IPS-18c (cell line): ENCODE results near the gene SMIM10L1.
A peak's percentile ranks its signal among the peaks of the same experiment; 100 is the strongest.

Experiments
- H3K4me3 ChIP-seq: 2 replicates; pipeline ENCODE4 v1.7.0; 2013; ENCODE audit warnings: low read depth, mild to moderate bottlenecking, low read length, moderate library complexity; ENCODE audit not compliant: insufficient read depth
- H3K9me3 ChIP-seq: one replicate; pipeline ENCODE4 v1.6.1; 2013; ENCODE audit warnings: mild to moderate bottlenecking, low read length, moderate library complexity; ENCODE audit not compliant: control insufficient read depth, insufficient read depth

The SMIM10L1 gene

GRCh38 chr12:11171145-11171968 lies at the start of gene SMIM10L1:
TSS of gene SMIM10L1 (plus strand) at chr12:11171194. CDS start at chr12:11171357, 163 bp downstream.
- H3K4me3 ChIP-seq: peak within 1 kb of the TSS; percentile 99
- no peaks in the 10 kb centered on the region for H3K9me3 ChIP-seq

- H3K4me3 ChIP-seq: no peak overlapping the region
Observed at GRCh38 chr12:11130382-11130781, 40.6 kb upstream of the SMIM10L1 start.

GRCh38 chr12:11130999-11131398 lies 40.0 kb upstream of the SMIM10L1 start:
- no peaks in the 10 kb centered on the region for H3K9me3 ChIP-seq
- no peak overlapping the region for H3K4me3 ChIP-seq

More at GRCh38 chr12:11130382-11130781, 40.6 kb upstream of the SMIM10L1 start:
- no peaks in the 10 kb centered on the region for H3K9me3 ChIP-seq

- no peaks in the 10 kb centered on the region for H3K9me3 ChIP-seq
- H3K4me3 ChIP-seq: no peak overlapping the region
Observed at GRCh38 chr12:11133162-11133561, 37.8 kb upstream of the SMIM10L1 start.

GRCh38 chr12:11133816-11134215 lies 37.2 kb upstream of the SMIM10L1 start:
- H3K9me3 ChIP-seq: no peaks in the 10 kb centered on the region
- H3K4me3 ChIP-seq: no peak overlapping the region

GRCh38 chr12:11134305-11134704 lies 36.7 kb upstream of the SMIM10L1 start, which contains the start of gene TAS2R30:
TSS of gene TAS2R30 (minus strand) at chr12:11134644. CDS start at chr12:11134244, 400 bp downstream.
- Histone ChIP-seq H3K4me3 (no peak within 1 kb of the TSS), H3K9me3 (no peaks in the 10 kb centered on the region)

- H3K9me3 ChIP-seq: no peaks in the 10 kb centered on the region
- H3K4me3 ChIP-seq: no peak overlapping the region
Observed at GRCh38 chr12:11136075-11136474, 34.9 kb upstream of the SMIM10L1 start.

GRCh38 chr12:11143352-11143751 lies 27.6 kb upstream of the SMIM10L1 start:
- Histone ChIP-seq H3K9me3 (no peaks in the 10 kb centered on the region), H3K4me3 (no peak overlapping the region)

- no peaks in the 10 kb centered on the region for H3K9me3 ChIP-seq
- no peak overlapping the region for H3K4me3 ChIP-seq
Observed at GRCh38 chr12:11144297-11144696, 26.7 kb upstream of the SMIM10L1 start.

- Histone ChIP-seq H3K9me3 (no peaks in the 10 kb centered on the region), H3K4me3 (no peak overlapping the region)
Observed at GRCh38 chr12:11147420-11147819, 23.6 kb upstream of the SMIM10L1 start.

GRCh38 chr12:11150832-11151231 lies 20.2 kb upstream of the SMIM10L1 start:
- Histone ChIP-seq H3K4me3 (no peak overlapping the region), H3K9me3 (no peaks in the 10 kb centered on the region)

- H3K4me3 ChIP-seq: no peak overlapping the region
Observed at GRCh38 chr12:11152725-11153124, 18.3 kb upstream of the SMIM10L1 start.

GRCh38 chr12:11154400-11154925 lies 16.5 kb upstream of the SMIM10L1 start:
- Histone ChIP-seq H3K4me3 (no peak overlapping the region), H3K9me3 (no peaks in the 10 kb centered on the region)

More at GRCh38 chr12:11152725-11153124, 18.3 kb upstream of the SMIM10L1 start:
- no peaks in the 10 kb centered on the region for H3K9me3 ChIP-seq

- H3K4me3 ChIP-seq: no peak overlapping the region
- H3K9me3 ChIP-seq: no peaks in the 10 kb centered on the region
Observed at GRCh38 chr12:11158885-11159444, 12.0 kb upstream of the SMIM10L1 start.

- H3K4me3 ChIP-seq: no peak overlapping the region
- H3K9me3 ChIP-seq: no peaks in the 10 kb centered on the region
Observed at GRCh38 chr12:11162502-11162901, 8.5 kb upstream of the SMIM10L1 start.

- Histone ChIP-seq H3K9me3 (no peaks in the 10 kb centered on the region), H3K4me3 (no peak overlapping the region)
Observed at GRCh38 chr12:11164384-11164783, 6.6 kb upstream of the SMIM10L1 start.

GRCh38 chr12:11166300-11166699 lies 4.7 kb upstream of the SMIM10L1 start:
- Histone ChIP-seq H3K9me3 (no peaks in the 10 kb centered on the region), H3K4me3 (no peak overlapping the region)

GRCh38 chr12:11170810-11171144 lies 217 bp upstream of the SMIM10L1 start:
- Histone ChIP-seq H3K4me3 (peak overlapping the region; percentile 99), H3K9me3 (no peaks in the 10 kb centered on the region)
